Activated CD8-positive, alpha-beta memory T cell treated with anti-CD3 and anti-CD28 coated beads for 4 hours (primary cell): Measurements from ENCODE around the gene SAMD4A.

ENCODE experiments used
- DNase-seq, 2 donors: peaks; one replicate each; pipeline ENCODE4 v3.0.0-alpha.2; 2020; ENCODE audit warnings: low read depth in 2 of 2

The SAMD4A gene

DNA sequence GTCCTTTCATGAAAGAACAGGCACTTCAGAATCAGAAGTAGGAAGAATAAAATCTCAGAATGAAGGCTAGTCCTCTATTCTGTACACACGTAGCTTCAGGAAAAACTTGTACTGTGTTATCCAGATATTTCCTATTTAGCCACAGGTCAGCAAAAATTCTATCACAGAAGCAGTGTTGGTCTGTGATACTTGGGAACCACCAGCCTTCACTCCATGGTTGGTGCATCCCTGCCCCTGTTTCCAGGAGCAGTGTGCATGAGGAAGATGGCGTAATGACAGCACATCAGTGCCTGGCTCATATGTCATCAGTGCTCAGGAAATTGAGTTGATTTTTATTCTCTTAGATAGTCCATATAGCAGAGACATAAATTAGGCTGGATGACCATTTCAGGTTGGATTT lies 87.7 kb downstream of the SAMD4A start:
- DNase-seq = no peak

- DNase-seq = no peak
These were observed 91.9 kb downstream of the SAMD4A start for GRCh38 chr14:54658836-54659235.

DNA sequence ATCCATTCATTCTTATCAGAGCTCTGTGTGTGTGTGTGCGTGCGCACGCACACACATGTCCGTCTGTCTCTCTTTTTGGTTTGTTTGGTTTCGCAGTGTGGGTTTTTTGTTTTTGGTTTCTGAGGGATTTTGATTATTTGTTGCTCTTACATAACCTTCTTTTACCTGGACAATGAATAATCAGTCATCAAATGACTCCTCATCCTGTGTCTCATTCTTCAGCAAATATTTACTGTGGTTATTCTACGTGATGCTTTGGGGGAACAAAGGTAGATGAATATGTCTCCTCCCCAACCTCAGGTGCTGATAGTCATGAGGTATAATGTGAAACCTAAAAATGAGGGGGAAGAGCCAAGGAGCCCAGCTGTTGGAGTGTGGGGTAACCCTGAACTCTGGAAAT lies 92.4 kb downstream of the SAMD4A start:
- no peak for DNase-seq

DNA sequence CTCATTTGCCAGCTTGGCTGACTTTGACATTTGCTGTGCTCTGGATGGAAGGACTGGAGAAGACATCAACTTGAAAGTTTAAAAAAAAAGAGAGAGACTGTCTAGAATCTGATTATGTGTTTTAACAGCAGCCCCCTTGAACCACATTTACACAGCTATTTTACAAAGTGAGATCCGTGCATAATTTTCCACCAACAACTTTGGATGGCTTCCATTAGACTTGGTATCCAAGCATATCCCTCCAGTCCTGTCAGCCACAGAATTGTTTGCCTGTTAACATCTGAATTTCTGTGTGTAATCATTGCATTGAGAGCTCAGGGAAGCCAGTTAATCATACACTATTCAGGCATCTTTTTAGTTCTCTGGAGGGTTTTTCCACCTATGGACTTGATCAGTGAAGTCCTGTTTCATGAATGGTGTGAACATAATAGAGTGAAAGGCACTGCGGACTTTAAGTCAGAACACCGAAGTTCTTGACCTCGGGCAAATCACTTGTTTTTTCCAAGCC lies 93.7 kb downstream of the SAMD4A start:
- DNase-seq = no peak

- DNase-seq = no peak
These were observed 95.7 kb downstream of the SAMD4A start for GRCh38 chr14:54662491-54663133.

DNA sequence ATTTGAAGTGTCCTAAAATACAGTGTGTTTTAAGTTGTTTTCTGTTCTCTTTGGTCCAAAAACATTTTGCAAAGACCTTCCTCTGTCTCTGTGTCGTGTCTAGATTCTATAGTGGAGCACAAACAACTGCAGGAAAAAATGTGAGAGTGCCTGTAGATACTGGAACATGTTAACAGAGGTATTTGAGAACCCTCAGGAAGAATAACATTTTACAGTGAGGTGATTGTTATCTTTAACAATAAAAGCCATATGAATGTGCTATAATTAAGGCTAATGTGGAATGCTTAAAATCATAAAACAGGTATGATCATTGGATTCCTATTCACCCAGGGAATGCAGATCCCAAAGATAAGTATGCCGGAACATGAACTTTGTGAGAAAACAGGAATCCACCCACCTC lies 98.0 kb downstream of the SAMD4A start:
- DNase-seq = no peak

DNA sequence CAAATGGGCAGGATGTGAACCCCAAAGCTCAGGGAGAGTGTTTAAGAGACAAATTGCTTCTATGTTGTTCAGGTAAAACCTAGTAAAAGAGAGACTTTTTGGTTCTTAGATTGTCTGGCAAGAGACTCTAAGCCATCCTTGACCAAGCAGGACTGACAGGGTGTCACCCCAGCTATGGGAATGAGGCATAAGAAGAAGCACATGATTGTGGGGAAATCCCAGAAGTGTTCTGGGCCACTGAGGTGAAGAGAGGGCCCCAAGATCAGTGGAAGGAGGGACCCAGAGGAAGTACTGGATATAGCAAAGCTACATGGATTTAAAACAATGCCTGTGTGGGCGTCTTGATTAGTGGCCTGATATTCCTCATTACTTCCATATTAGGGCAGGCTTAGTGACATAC lies 99.0 kb downstream of the SAMD4A start:
- DNase-seq = no peak

DNA sequence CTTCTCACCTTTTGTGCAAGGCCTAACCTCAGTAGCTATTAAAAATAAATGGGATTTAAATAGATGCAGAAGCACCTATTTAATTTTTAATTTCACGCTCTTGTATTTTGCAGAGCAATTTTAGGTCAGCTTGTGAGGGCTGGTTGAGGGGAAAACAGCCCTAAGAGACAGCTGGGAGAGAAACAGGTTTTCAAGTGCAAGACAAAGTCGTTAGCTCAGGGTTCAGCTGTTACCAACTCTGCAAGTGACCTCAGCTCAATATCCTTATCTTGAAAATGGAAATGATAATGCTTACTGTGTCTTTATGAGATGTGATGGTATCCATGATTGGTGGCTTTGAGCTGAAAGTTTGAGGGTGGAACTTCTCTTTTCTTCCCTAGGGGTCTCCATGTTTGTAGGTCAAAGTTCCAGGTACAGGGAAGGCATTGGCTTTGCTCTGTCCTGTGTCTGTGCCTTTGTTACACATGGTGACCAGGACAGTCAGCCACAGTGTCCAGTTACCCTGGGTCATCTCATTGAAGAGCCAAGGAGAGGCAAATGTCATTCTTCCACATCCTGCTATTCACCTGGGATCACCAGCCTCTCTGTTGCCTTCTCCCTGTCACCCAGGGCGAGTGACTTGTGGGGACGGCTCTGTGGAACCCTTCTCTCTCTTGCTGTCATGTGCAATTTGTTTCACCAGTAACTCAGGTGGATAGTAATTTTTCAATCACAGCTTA lies 100.3 kb downstream of the SAMD4A start:
- no peak for DNase-seq

- DNase-seq = no peak
These were observed 100.8 kb downstream of the SAMD4A start for GRCh38 chr14:54667764-54668163.

DNA sequence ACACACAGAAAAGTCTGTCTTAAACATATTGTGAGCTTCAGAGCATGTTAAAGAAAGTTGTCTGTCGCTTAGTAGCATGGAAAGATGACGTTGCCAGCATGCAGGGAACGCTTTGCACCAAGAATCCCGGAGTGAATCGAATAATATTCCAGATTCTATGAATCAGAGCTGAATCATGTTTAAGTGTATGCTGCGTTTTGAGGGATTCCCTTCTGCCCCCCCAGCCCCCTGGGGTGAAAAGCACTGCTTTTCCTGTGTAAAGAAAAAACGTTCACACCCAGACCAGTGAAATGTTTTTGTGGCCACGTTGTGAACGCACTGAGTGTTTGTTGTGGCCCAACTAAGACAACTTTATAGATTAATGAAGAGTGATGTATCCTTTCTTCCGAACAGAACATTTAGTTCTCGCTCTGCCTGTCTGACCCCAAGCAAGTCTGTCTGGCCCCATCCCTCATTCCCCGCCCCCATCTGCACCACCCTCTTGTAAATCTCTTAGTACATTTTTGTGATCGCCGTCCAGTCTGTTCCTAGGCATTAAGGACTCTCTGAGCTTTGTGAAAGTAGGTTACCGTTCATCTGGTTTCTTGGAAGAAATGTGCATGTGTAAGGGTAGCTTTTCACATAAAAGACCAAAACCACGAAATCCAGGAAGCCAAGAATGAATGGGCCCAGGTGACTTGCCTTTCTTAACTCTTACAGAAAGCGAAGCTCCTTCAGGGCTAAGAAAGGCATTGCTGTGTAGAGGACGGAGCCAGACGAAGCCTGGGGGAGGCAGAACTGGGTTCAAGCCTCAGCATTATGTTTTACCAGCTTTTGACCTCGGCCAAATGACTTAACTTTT lies 103.0 kb downstream of the SAMD4A start:
- no peak for DNase-seq

DNA sequence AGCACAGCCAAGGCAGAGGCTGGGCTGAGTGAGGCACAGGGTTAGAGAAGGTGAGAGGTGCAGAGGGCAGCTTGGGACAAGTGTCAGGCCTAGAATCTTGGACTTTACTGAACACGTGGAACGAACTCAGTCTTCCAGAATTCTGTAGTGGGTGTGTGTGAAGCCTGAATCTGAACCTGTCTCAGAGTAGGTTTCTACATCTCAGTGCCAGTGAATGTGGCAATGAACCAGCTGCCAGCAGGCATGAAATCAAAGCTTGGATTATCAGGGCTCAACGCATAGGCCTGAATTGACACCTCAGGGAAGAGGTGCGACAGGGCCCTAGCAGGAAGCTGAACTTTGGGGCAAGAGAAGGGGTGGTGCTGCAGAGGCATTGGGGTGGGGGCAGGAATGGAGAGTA lies 104.6 kb downstream of the SAMD4A start:
- no peak for DNase-seq

GRCh38 chr14:54672181-54672580 lies 105.3 kb downstream of the SAMD4A start:
- DNase-seq = no peak

DNA sequence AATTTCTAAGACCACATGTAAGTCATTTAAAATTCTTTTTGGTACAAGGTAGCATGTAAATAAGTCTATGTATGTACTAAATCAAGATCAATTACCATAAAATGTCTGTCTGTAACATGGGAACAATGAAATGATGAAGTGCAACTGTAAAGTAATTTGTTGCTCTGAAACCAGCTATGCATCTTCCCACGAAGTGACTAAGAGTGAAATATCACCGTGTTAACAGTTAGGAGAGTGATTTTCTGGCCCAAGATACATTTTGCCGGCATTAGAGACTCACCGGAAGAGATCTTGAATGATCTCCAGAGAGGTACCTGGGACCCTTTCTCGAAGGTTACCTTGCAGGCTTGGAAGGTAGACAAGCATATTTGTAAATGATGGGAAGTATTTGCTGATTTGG lies 105.8 kb downstream of the SAMD4A start:
- DNase-seq = no peak

GRCh38 chr14:54673193-54674045 lies 106.5 kb downstream of the SAMD4A start:
- no peak for DNase-seq

- DNase-seq = no peak
These were observed 107.3 kb downstream of the SAMD4A start for GRCh38 chr14:54674046-54674741.

DNA sequence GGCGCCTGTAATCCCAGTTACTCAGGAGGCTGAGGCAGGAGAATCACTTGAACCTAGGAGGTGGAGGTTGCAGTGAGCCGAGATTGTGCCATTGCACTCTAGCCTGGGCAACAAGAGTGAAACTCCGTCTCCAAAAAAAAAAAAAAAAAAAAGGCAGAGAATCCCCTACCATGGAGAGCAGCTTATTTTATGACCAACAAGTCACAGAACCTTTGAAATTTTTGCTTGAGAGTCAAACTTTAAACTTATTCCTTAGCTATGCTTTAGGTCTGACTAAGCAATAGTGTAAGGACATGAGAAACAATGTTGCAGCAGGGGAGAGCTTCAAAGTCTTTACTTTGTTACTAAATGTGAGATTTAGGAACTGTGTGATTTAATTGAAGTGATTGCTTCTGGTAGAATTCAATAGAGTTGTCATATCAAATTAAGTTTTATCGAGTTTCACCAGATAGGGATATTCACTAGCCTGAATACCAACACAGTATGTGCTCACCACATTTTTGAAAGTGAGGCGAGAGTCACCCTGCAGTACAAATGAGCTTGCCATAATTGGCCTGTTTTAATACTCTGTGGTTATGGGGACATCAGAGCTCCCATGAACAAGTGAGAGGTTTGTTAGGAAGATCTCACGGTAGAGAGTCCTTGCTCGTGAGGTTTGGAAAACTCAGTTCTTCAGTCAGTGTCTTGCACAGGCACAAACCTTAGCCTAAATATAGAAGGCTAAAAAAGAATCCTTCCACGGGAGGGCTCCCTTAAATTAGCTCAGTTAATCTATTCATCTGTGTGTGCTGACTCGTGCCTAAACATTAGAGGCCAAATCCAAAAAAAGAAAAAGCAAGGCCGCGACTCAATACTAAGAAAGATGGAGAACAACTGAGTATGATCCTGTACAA lies 108.6 kb downstream of the SAMD4A start:
- DNase-seq = no peak

- no peak for DNase-seq
These were observed 110.1 kb downstream of the SAMD4A start for GRCh38 chr14:54676812-54677708.

GRCh38 chr14:54680651-54681050 lies 113.7 kb downstream of the SAMD4A start:
- no peak for DNase-seq

DNA sequence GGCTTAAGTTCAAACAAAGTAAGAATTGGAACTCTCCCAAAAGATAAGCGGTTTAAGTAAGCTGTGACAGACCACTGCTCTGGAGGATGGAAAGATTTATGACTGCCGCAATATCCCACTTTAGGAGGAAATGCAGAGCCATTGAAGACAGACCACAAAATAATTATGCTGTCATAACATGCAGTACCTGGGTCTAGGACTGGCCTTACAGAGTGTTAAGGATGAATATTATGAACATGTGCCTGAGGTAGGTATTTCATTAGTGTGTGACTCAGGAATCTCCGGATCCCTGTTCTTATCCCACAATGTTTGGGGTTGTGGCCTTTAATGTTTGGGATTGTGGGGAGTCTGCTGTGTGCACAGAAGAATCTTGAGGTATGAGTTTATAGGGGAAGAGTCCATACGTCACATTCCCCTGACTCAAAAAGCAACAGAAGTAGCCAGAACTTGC lies 114.9 kb downstream of the SAMD4A start:
- DNase-seq = no peak
